Peyer's patch (tissue), 4 donors: ENCODE measurements around the gene FBN1. TPM values are rescaled to one million over a fixed set of nuclear protein-coding genes. Genes with fewer than 3 reads are reported as not detected.

Experiments used
- DNase-seq, 3 donors: peaks; one replicate each; pipeline ENCODE4 v3.0.0-alpha.2; 2017 to 2019
- H3K27ac ChIP-seq, 4 donors: fragments of 200-600 bp; sonication (generic); one replicate each; pipeline ENCODE4 v1.5.1; 2016 to 2019
- H3K27me3 ChIP-seq, 2 donors: fragments of 200-600 bp; sonication (generic); one replicate each; pipeline ENCODE4 v1.5.1; 2019
- H3K36me3 ChIP-seq, 3 donors: fragments of 200-600 bp; sonication (generic); one replicate each; pipeline ENCODE4 v1.5.1; 2016 to 2019
- H3K4me1 ChIP-seq, 4 donors: fragments of 200-600 bp; sonication (generic); one replicate each; pipeline ENCODE4 v1.5.1; 2016 to 2019
- H3K4me3 ChIP-seq, 4 donors: fragments of 200-600 bp; sonication (generic); 1 replicate in 3 of 4; 2 replicates in 1 of 4; pipeline ENCODE4 v1.5.1; 2016 to 2019; ENCODE audit warnings: mild to moderate bottlenecking in 1 of 4
- H3K9me3 ChIP-seq, 4 donors: fragments of 200-600 bp; sonication (generic); one replicate each; pipeline ENCODE4 v1.5.1; 2016 to 2019; ENCODE audit warnings: mild to moderate bottlenecking in 1 of 4
- POLR2A ChIP-seq, 2 donors: fragments of 450-650 bp; IDR thresholded peaks; one replicate each; pipeline ENCODE4 v1.5.1; 2017; ENCODE audit warnings: antibody characterized with exemption in 2 of 2, mild to moderate bottlenecking in 2 of 2, moderate library complexity in 2 of 2
- total RNA-seq, 4 donors: library from RNA; depleted of rRNA; stranded (reverse); fragments of >200 nt; gene quantifications; one replicate each; pipeline ENCODE4 v1.1.0, GENCODE V29; 2016
- TF ChIP-seq, protein P1 (sequence below), 6 experiments: fragments of 450-650 bp in 4 of 6; fragments of 200-600 bp in 2 of 6; sonication (generic) in 1 of 6; IDR thresholded peaks; one replicate each; pipeline ENCODE4 v1.5.1; 2017 to 2019; ENCODE audit warnings: antibody characterized with exemption in 6 of 6, mild to moderate bottlenecking in 3 of 6, moderate library complexity in 1 of 6

Gene FBN1
- total RNA-seq, 4 donors from 2014 or later, result 21.4 to 257 (median 60.9) TPM

DNA sequence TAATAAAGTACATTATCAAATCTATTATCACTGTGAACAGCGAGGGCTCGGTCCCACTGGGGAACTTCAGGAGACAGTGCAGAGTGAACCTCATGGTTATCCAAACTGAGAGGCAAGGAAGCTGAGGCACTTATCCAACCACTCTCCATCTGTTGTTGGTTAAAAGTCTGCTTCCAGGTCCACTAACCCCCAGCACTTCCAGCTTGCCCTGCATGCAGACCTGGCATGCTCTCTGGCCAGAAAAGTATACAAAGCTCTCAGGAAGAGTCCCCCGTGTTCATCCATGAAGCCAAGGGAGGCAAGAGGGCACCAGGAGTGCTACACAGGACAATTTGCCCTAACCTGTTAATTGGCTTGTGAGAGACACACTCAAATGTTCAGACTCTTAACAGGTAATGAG, 36.0 kb downstream of the FBN1 start:
- no peaks in the 10 kb centered on the region for H3K27me3 ChIP-seq
- no peaks in the 10 kb centered on the region for H3K4me1 ChIP-seq
- H3K27ac ChIP-seq, result no peak overlapping the region
- H3K9me3 ChIP-seq, result no peaks in the 10 kb centered on the region
- no peak for DNase-seq
- H3K4me3 ChIP-seq, result no peak overlapping the region
- no peak for TF ChIP-seq POLR2A (IDR thresholded peaks at IDR 0.05)
- TF ChIP-seq, protein P1, sequence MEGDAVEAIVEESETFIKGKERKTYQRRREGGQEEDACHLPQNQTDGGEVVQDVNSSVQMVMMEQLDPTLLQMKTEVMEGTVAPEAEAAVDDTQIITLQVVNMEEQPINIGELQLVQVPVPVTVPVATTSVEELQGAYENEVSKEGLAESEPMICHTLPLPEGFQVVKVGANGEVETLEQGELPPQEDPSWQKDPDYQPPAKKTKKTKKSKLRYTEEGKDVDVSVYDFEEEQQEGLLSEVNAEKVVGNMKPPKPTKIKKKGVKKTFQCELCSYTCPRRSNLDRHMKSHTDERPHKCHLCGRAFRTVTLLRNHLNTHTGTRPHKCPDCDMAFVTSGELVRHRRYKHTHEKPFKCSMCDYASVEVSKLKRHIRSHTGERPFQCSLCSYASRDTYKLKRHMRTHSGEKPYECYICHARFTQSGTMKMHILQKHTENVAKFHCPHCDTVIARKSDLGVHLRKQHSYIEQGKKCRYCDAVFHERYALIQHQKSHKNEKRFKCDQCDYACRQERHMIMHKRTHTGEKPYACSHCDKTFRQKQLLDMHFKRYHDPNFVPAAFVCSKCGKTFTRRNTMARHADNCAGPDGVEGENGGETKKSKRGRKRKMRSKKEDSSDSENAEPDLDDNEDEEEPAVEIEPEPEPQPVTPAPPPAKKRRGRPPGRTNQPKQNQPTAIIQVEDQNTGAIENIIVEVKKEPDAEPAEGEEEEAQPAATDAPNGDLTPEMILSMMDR (IDR thresholded peaks at IDR 0.05), result no peak
- no peaks in the 10 kb centered on the region for H3K36me3 ChIP-seq

DNA sequence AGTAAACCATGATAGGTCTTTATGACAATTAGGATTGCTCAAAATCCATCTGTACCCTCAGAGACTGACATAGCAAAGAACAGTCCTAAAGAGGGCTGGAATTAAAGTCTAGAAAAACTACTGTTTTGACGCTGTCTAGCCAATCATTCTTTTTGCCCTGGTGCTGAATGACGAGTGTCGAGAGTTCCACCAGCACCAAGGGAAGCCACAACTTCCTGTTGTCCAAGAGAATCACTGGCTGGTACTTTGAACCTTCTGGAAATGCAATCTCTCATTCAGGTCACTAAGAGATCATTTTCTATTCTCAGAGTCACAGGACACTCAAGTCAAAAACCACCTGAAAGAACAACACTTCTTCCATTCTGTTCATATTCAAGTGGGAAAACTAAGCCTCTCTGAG, 37.7 kb downstream of the FBN1 start:
- DNase-seq, result no peak
- Histone ChIP-seq H3K27me3 (no peaks in the 10 kb centered on the region), H3K36me3 (no peaks in the 10 kb centered on the region), H3K4me1 (no peaks in the 10 kb centered on the region), H3K9me3 (no peaks in the 10 kb centered on the region), H3K27ac (no peak overlapping the region), H3K4me3 (no peak overlapping the region)
- no peak for TF ChIP-seq POLR2A (IDR thresholded peaks at IDR 0.05)
- TF ChIP-seq, protein P1 (IDR thresholded peaks at IDR 0.05), result no peak

DNA sequence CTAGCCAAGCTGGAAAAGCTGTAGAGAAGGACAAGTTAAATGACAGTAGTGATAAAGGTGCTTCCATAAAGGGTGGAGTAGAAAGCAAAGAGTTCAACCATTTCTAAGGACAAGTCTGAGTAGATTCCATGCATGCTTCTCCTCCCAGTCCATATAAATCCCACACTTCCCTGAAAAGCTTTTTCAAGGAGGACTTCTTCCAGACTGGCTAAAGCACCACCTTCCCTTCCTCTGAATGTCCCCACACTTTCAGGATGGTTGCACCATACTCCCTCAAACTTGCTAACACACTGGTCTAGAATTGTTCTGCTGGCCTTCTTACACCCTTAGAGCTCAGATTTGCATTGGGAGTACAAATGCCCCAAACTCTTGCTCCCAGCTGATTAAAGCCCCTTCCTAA, 40.9 kb downstream of the FBN1 start:
- H3K4me3 ChIP-seq, result no peak overlapping the region
- no peak overlapping the region for H3K27ac ChIP-seq
- H3K9me3 ChIP-seq, result no peaks in the 10 kb centered on the region
- H3K4me1 ChIP-seq, result no peaks in the 10 kb centered on the region
- DNase-seq, result no peak
- TF ChIP-seq, protein P1 (IDR thresholded peaks at IDR 0.05), result no peak
- TF ChIP-seq POLR2A (IDR thresholded peaks at IDR 0.05), result no peak
- no peaks in the 10 kb centered on the region for H3K36me3 ChIP-seq
- no peaks in the 10 kb centered on the region for H3K27me3 ChIP-seq

DNA sequence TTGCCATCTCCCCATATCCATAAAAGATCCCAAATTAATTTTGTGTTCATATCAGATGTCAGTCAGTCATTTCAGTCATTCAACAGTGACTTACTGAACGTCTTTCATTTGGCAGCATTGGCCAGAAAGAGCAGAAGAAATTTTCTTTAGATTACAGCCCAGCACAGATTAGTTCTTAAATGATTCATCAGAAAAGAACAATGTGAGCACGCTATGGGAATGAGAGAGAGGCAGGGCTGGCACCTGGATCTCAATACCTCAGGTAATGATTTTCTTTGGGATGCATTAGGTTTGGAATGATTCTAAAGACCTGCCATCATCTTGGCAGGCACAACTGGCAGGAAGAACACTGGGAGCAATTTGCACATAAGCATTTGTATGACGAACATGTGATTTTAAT, 41.6 kb downstream of the FBN1 start:
- no peak for DNase-seq
- Histone ChIP-seq H3K27ac (no peak overlapping the region), H3K9me3 (no peaks in the 10 kb centered on the region), H3K36me3 (no peaks in the 10 kb centered on the region), H3K27me3 (no peaks in the 10 kb centered on the region), H3K4me3 (no peak overlapping the region), H3K4me1 (no peaks in the 10 kb centered on the region)
- TF ChIP-seq, protein P1 (IDR thresholded peaks at IDR 0.05), result no peak
- no peak for TF ChIP-seq POLR2A (IDR thresholded peaks at IDR 0.05)

DNA sequence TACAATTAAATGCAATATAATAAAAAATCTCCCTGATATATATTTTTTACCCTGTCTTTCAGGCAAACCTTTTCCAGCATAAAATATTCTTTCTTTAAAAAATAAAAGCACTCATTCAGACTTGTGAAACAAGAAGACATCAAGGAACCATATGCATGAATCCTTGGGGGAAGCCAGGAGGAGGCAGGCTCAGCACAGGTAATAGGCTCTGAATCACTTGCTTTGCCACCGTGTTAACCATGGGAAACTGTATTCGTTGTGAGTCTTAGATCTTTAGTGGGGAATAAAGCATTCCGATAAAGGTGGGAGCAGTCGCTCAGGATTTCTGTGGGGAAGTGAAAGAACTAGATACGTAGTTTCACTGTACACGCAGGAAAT, 42.4 kb downstream of the FBN1 start:
- DNase-seq, result no peak
- Histone ChIP-seq H3K36me3 (no peaks in the 10 kb centered on the region), H3K4me3 (no peak overlapping the region), H3K4me1 (no peaks in the 10 kb centered on the region), H3K9me3 (no peaks in the 10 kb centered on the region), H3K27me3 (no peaks in the 10 kb centered on the region), H3K27ac (peak overlapping the region in 1 of 4 donors; percentile 24)
- no peak for TF ChIP-seq POLR2A (IDR thresholded peaks at IDR 0.05)

DNA sequence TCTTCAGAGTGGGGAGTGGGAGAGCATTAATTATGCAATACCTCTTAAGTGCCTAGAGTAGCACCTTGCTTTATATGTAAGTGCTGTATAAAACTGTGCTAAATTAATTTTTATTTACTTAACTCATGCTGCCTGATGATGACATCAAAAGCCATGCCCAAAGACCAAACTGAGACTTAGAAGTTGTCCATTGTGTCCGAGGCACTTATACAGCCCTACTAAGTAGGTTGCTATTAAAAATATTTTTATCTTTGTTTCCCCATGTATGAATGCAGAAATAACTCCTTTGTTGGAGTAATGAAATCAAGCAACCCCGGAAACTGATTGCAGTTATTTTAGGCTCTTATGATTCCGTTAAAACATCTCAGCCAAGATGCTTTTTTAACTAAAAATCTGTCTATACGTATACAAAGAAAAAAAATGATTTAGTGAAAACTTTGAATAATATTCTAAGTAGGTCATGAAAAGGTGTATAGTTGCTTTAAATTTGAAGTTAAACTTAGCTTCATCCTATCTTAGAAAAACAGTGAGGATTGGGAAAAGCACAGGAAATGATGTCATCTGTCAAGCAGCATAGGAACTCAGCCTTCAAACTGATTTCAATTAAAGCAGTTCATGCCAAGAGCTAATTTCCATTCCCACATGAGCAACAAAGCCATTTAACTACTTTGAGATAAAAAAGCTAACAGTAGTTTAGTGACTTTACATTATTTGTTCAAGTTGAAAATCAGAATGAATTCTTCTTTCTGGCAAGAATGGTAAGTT, 43.0 kb downstream of the FBN1 start:
- no peak for TF ChIP-seq POLR2A (IDR thresholded peaks at IDR 0.05)
- TF ChIP-seq, protein P1 (IDR thresholded peaks at IDR 0.05), result no peak
- no peak overlapping the region for H3K4me3 ChIP-seq
- H3K36me3 ChIP-seq, result no peaks in the 10 kb centered on the region
- H3K4me1 ChIP-seq, result no peaks in the 10 kb centered on the region
- no peaks in the 10 kb centered on the region for H3K27me3 ChIP-seq
- peak overlapping the region in 1 of 4 donors; percentile 24 for H3K27ac ChIP-seq
- no peak for DNase-seq
- no peaks in the 10 kb centered on the region for H3K9me3 ChIP-seq
